GM12878 (cell line): ENCODE measurements around the gene SORL1. TPM values are rescaled to one million over a fixed set of nuclear protein-coding genes. Genes with fewer than 3 reads are reported as not detected.

ENCODE experiments used
- ATAC-seq: fragments of 200-7000 bp; cut with Tn5 transposase; 3 replicates; pipeline ENCODE4 v1.9.1; 2020; ENCODE audit warnings: mild to moderate bottlenecking, moderate library complexity
- BruUV-seq: library from RNA; stranded (reverse); fragments of 400-500 nt; replicated peaks from 2 replicates; lab custom pipeline; 2021; lab: Mats Ljungman, UMichigan
- CTCF ChIA-PET: fragments of 300-600 bp; sonication (Branson Sonifier 250); formaldehyde crosslinking; extraction: SDS; loops from one replicate; lab custom pipeline; 2021; ENCODE audit warnings: inconsistent platforms; lab: Yijun Ruan, JAX
- POLR2A ChIA-PET: fragments of 350-600 bp; formaldehyde crosslinking; extraction: SDS; loops from one replicate; lab custom pipeline; 2021; ENCODE audit warnings: inconsistent platforms; lab: Charles Lee
- RAD21 ChIA-PET: fragments of 300-600 bp; sonication (Branson Sonifier 250); formaldehyde crosslinking; loops from one replicate; lab custom pipeline; 2023; ENCODE audit warnings: antibody characterized with exemption; ENCODE audit not compliant: unreplicated experiment; lab: Charles Lee
- SMC1A ChIA-PET: fragments of 300-600 bp; sonication (Branson Sonifier 250); formaldehyde crosslinking; loops from one replicate; lab custom pipeline; 2023; ENCODE audit not compliant: unreplicated experiment, uncharacterized antibody; lab: Charles Lee
- DNase-seq: peaks from one replicate; pipeline ENCODE4 v3.0.0-alpha.2; 2011; ENCODE audit warnings: low read depth, low spot score
- FAIRE-seq: peaks from 3 replicates; lab custom pipeline; 2011; peaks lifted over from hg19 to GRCh38; lab: Jason Lieb, UNC
- H2AFZ ChIP-seq: 2 replicates; pipeline ENCODE4 v1.6.0; 2011; ENCODE audit warnings: low read depth, low read length, control low read depth; ENCODE audit not compliant: control insufficient read depth
- H3K27ac ChIP-seq: 2 replicates; pipeline ENCODE4 v1.5.1; 2011; ENCODE audit warnings: control low read depth; ENCODE audit not compliant: control insufficient read depth, insufficient read depth
- H3K27me3 ChIP-seq, 2 experiments: replicated peaks in 1 of 2; 2 replicates each; pipeline versions ENCODE4 v1.6.0 to v1.6.1; 2011; ENCODE audit warnings: low read length in 1 of 2; ENCODE audit not compliant: control insufficient read depth in 2 of 2, insufficient read depth in 2 of 2
- H3K36me3 ChIP-seq, 2 experiments: 2 replicates each; pipeline ENCODE4 v1.5.1; 2011; ENCODE audit warnings: low read length in 1 of 2; ENCODE audit not compliant: control insufficient read depth in 2 of 2, insufficient read depth in 2 of 2
- H3K4me1 ChIP-seq: 2 replicates; pipeline ENCODE4 v1.6.1; 2011; ENCODE audit warnings: mild to moderate bottlenecking, low read length, moderate library complexity, mixed read lengths; ENCODE audit not compliant: control insufficient read depth, insufficient read depth
- H3K4me2 ChIP-seq: 2 replicates; pipeline ENCODE4 v1.6.0; 2011; ENCODE audit warnings: control low read depth; ENCODE audit not compliant: control insufficient read depth, insufficient read depth
- H3K4me3 ChIP-seq: fragments of 200-600 bp; sonication (generic); 2 replicates; pipeline ENCODE4 v1.5.1; 2016
- H3K79me2 ChIP-seq: 2 replicates; pipeline ENCODE4 v1.6.0; 2011; ENCODE audit warnings: low read length; ENCODE audit not compliant: control insufficient read depth, insufficient read depth
- H3K9ac ChIP-seq: 2 replicates; pipeline ENCODE4 v1.8.0; 2011; ENCODE audit warnings: low read length, control low read depth, mixed read lengths; ENCODE audit not compliant: control insufficient read depth, insufficient read depth
- H3K9me3 ChIP-seq: replicated peaks from 3 replicates; pipeline ENCODE4 v1.5.1; 2011; ENCODE audit warnings: mild to moderate bottlenecking, low read length; ENCODE audit not compliant: control insufficient read depth, insufficient read depth
- H4K20me1 ChIP-seq: 2 replicates; pipeline ENCODE4 v1.6.0; 2011; ENCODE audit not compliant: control insufficient read depth, insufficient read depth
- BACH1 ChIP-seq: fragments of 450-650 bp; IDR thresholded peaks from 2 replicates; pipeline ENCODE4 v1.6.1; 2017; ENCODE audit warnings: mild to moderate bottlenecking, borderline replicate concordance
- CUX1 ChIP-seq: IDR thresholded peaks from 2 replicates; pipeline ENCODE4 v1.6.1; 2012; ENCODE audit warnings: improper control_type of control experiment, low read depth, low read length; ENCODE audit not compliant: insufficient replicate concordance
- FOS ChIP-seq: IDR thresholded peaks from 3 replicates; pipeline ENCODE4 v1.6.1; 2011; ENCODE audit warnings: borderline replicate concordance; ENCODE audit not compliant: insufficient read length; ENCODE audit errors: extremely low read depth
- FOXK2 ChIP-seq: fragments of 450-650 bp; IDR thresholded peaks from 2 replicates; pipeline ENCODE4 v1.6.1; 2017; ENCODE audit warnings: mild to moderate bottlenecking, moderate library complexity
- HDAC2 ChIP-seq: fragments of 200-600 bp; sonication (generic); IDR thresholded peaks from 2 replicates; pipeline ENCODE4 v1.6.1; 2017
- IRF4 ChIP-seq: IDR thresholded peaks from 2 replicates; pipeline ENCODE4 v1.6.1; 2011; ENCODE audit warnings: low read depth, low read length
- KAT2A ChIP-seq: conservative IDR thresholded peaks from 2 replicates; pipeline ENCODE4 v1.6.1; 2011; ENCODE audit warnings: low read depth, low read length; ENCODE audit not compliant: control insufficient read depth
- MYB ChIP-seq: fragments of 150-350 bp; IDR thresholded peaks from 2 replicates; pipeline ENCODE4 v1.6.1; 2014; ENCODE audit warnings: mild to moderate bottlenecking, low read depth, low read length, borderline replicate concordance
- NR2C2 ChIP-seq: IDR thresholded peaks from 2 replicates; pipeline ENCODE4 v1.6.1; 2011; ENCODE audit warnings: borderline replicate concordance, low read depth; ENCODE audit not compliant: control insufficient read depth, insufficient read length
- NRF1 ChIP-seq: conservative IDR thresholded peaks from 2 replicates; pipeline ENCODE4 v1.6.1; 2011; ENCODE audit warnings: mild to moderate bottlenecking, low read depth, low read length, improper control_type of control experiment
- PML ChIP-seq: IDR thresholded peaks from 2 replicates; pipeline ENCODE4 v1.6.1; 2012; ENCODE audit warnings: low read length, inconsistent platforms
- POLR2AphosphoS5 ChIP-seq: IDR thresholded peaks from 2 replicates; pipeline ENCODE4 v1.6.1; 2011; ENCODE audit warnings: mild to moderate bottlenecking, low read length, inconsistent platforms
- SUZ12 ChIP-seq: fragments of 200-600 bp; sonication (generic); IDR thresholded peaks from one replicate; pipeline ENCODE4 v1.6.1; 2018; ENCODE audit warnings: antibody characterized with exemption, mild to moderate bottlenecking; ENCODE audit not compliant: unreplicated experiment
- ZNF217 ChIP-seq: fragments of 450-650 bp; IDR thresholded peaks from 2 replicates; pipeline ENCODE4 v1.6.1; 2017; ENCODE audit warnings: antibody characterized with exemption, mild to moderate bottlenecking
- WGBS: methylation state at CpG from one replicate; pipeline ENCODE4 v1.1.6; 2016; ENCODE audit warnings: low lambda C conversion rate; ENCODE audit not compliant: insufficient replicate concordance, insufficient coverage; ENCODE audit errors: missing lambda C conversion rate; 5-methylcytosine and 5-hydroxymethylcytosine counted together
- in situ Hi-C: fragments of 300-500 bp; cut with MboI; formaldehyde crosslinking; loops from 9 replicates; pipeline ENCODE4 v1.14.3; 2018; ENCODE audit warnings: mixed read lengths
- intact Hi-C: fragments of 100-400 bp; cut with micrococcal nuclease; formaldehyde crosslinking; loops from one replicate; pipeline ENCODE4 v1.14.2; 2022; ENCODE audit not compliant: unreplicated experiment
- polyA plus RNA-seq, 11 experiments: library from polyadenylated mRNA; depleted of rRNA in 4 of 11; unstranded in 6 of 11; stranded (reverse) in 5 of 11; fragments of >200 nt; fragmentation: Nextera tagmentation in 4 of 11; fragmentation: Illumina TruSeq in 1 of 11; extraction: Ambion mirVana in 4 of 11; extraction: Trizol in 1 of 11; gene quantifications; 1 replicate in 1 of 11; 2 replicates in 10 of 11; pipeline versions ENCODE4 v1.2.1 to v1.2.3, GENCODE V29; 2011 to 2016; ENCODE audit warnings: inconsistent platforms in 2 of 11, missing spikeins in 2 of 11, low read depth in 1 of 11
- total RNA-seq, 4 experiments: library from RNA; depleted of rRNA in 3 of 4; stranded (reverse); fragments of >200 nt in 3 of 4; fragmentation: Illumina TruSeq in 1 of 4; extraction: Trizol in 1 of 4; gene quantifications; 2 replicates each; pipeline versions ENCODE4 v1.2.1 to v1.2.3, GENCODE V29; 2013 to 2021
- TF ChIP-seq, protein P1 (sequence below): IDR thresholded peaks from 2 replicates; pipeline ENCODE4 v1.6.1; 2012; ENCODE audit warnings: low read depth, low read length, improper control_type of control experiment
- TF ChIP-seq, protein P2 (sequence below): fragments of 450-650 bp; IDR thresholded peaks from 2 replicates; pipeline ENCODE4 v1.6.1; 2017; ENCODE audit warnings: borderline replicate concordance
- TF ChIP-seq, protein P3 (sequence below): fragments of 450-650 bp; IDR thresholded peaks from 2 replicates; pipeline ENCODE4 v1.6.1; 2016; ENCODE audit warnings: mild to moderate bottlenecking

Gene SORL1
- total and polyA plus RNA-seq, 10 of the 15 experiments (the other 5 are each of a cell fraction or from before 2014, with no cell fraction given): 20.2 to 107 (median 59.9) TPM

- Histone ChIP-seq H2AFZ (no peak overlapping the region), H3K27me3 (no peaks in the 10 kb centered on the region), H3K9ac (no peak overlapping the region), H3K4me3 (no peak overlapping the region), H3K4me2 (no peak overlapping the region), H4K20me1 (no peaks in the 10 kb centered on the region), H3K9me3 (no peaks in the 10 kb centered on the region), H3K4me1 (no peaks in the 10 kb centered on the region), H3K36me3 (peaks cover 35 to 64% of the 10 kb centered on the region in 2 experiments), H3K79me2 (no peaks in the 10 kb centered on the region), H3K27ac (no peak overlapping the region)
- ATAC-seq (no peak), FAIRE-seq (no peak), DNase-seq (no peak)
- CTCF ChIA-PET: no interaction called here
- RAD21 ChIA-PET: interaction anchor here (1.0 kb wide), 1 partner anchor 169 kb away, joined by 3 read pairs; no protein-coding TSS in a partner anchor
- intact Hi-C loops (no loop called here), in situ Hi-C loops (no loop called here)
- SMC1A ChIA-PET: no interaction called here
- no TSS peak for BruUV-seq
- POLR2A ChIA-PET: no interaction called here
- WGBS: 98% methylated on average over 8 of the region's 8 CpGs
- TF ChIP-seq HDAC2 (no peak), KAT2A (no peak), POLR2AphosphoS5 (no peak), FOS (no peak), NRF1 (no peak), PML (no peak), IRF4 (no peak), MYB (no peak), BACH1 (no peak), ZNF217 (no peak), FOXK2 (no peak), NR2C2 (no peak), SUZ12 (no peak), CUX1 (no peak)
- TF ChIP-seq, protein P1, sequence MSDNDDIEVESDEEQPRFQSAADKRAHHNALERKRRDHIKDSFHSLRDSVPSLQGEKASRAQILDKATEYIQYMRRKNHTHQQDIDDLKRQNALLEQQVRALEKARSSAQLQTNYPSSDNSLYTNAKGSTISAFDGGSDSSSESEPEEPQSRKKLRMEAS: no peak
- TF ChIP-seq, protein P2, sequence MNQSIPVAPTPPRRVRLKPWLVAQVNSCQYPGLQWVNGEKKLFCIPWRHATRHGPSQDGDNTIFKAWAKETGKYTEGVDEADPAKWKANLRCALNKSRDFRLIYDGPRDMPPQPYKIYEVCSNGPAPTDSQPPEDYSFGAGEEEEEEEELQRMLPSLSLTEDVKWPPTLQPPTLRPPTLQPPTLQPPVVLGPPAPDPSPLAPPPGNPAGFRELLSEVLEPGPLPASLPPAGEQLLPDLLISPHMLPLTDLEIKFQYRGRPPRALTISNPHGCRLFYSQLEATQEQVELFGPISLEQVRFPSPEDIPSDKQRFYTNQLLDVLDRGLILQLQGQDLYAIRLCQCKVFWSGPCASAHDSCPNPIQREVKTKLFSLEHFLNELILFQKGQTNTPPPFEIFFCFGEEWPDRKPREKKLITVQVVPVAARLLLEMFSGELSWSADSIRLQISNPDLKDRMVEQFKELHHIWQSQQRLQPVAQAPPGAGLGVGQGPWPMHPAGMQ: no peak
- TF ChIP-seq, protein P3, sequence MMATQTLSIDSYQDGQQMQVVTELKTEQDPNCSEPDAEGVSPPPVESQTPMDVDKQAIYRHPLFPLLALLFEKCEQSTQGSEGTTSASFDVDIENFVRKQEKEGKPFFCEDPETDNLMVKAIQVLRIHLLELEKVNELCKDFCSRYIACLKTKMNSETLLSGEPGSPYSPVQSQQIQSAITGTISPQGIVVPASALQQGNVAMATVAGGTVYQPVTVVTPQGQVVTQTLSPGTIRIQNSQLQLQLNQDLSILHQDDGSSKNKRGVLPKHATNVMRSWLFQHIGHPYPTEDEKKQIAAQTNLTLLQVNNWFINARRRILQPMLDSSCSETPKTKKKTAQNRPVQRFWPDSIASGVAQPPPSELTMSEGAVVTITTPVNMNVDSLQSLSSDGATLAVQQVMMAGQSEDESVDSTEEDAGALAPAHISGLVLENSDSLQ: no peak
Observed at GRCh38 chr11:121618516-121618915, 166.4 kb downstream of the SORL1 start.
